ENCODE results near the gene PBRM1.

DNA sequence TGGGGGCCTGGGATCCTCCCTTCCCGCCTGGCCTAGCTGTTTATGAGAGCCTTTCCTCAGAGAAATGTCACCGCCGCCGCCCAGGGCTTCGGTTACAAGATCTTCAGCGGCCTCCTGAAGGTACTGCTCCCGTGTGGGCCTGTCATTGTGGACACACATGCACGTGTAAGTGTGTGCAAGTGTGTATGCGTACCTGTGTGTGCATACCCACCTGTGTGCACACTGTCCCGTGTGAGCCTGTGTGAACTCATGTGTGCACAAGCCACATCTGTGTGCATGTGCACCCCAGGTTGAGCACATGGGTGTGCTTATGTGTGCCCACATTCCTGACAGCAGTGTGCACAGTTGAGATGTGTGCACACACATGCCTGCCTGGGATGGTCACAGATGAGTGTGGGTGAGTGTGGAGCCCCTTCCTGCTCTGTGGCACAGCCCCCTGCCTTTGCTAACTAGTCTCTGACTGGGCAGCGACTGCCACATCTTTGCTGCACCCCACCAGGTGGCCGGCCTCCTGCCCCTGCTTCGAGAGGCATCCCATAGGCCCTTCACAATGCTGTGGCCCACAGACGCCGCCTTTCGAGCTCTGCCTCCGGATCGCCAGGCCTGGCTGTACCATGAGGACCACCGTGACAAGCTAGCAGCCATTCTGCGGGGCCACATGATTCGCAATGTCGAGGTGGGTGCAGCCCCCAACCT is 166.1 kb downstream of the PBRM1 start:
- TF ChIP-seq, protein P1, sequence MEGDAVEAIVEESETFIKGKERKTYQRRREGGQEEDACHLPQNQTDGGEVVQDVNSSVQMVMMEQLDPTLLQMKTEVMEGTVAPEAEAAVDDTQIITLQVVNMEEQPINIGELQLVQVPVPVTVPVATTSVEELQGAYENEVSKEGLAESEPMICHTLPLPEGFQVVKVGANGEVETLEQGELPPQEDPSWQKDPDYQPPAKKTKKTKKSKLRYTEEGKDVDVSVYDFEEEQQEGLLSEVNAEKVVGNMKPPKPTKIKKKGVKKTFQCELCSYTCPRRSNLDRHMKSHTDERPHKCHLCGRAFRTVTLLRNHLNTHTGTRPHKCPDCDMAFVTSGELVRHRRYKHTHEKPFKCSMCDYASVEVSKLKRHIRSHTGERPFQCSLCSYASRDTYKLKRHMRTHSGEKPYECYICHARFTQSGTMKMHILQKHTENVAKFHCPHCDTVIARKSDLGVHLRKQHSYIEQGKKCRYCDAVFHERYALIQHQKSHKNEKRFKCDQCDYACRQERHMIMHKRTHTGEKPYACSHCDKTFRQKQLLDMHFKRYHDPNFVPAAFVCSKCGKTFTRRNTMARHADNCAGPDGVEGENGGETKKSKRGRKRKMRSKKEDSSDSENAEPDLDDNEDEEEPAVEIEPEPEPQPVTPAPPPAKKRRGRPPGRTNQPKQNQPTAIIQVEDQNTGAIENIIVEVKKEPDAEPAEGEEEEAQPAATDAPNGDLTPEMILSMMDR (conservative IDR thresholded peaks at IDR 0.05; ENCODE audit: low read length) = no peak
- TF ChIP-seq EZH2phosphoT487 (IDR thresholded peaks at IDR 0.05; ENCODE audit: borderline replicate concordance, low read depth, low read length) = no peak
